ENCODE results near the gene SLC31A2.

The SLC31A2 gene

GRCh38 chr9:113153599-113153998, 2.8 kb downstream of the SLC31A2 start:
- no peak for TF ChIP-seq CTCF (IDR thresholded peaks at IDR 0.05; ENCODE audit: low read depth, low read length)
- no peak overlapping the region for H3K4me3 ChIP-seq (ENCODE audit: low read depth, low read length)
- in situ Hi-C loops (cut with HindIII; ENCODE audit: low sequenced_read_pairs), result no loop called here
- no peak for DNase-seq (ENCODE audit: low read depth, low spot score)

GRCh38 chr9:113154471-113154870, 3.7 kb downstream of the SLC31A2 start:
- in situ Hi-C loops (cut with HindIII; ENCODE audit: low sequenced_read_pairs), result no loop called here
- H3K4me3 ChIP-seq (ENCODE audit: low read depth, low read length), result no peak overlapping the region
- no peak for TF ChIP-seq CTCF (IDR thresholded peaks at IDR 0.05; ENCODE audit: low read depth, low read length)
- DNase-seq (ENCODE audit: low read depth, low spot score), result peak; percentile 66

GRCh38 chr9:113154946-113155345, 4.1 kb downstream of the SLC31A2 start:
- no peak overlapping the region for H3K4me3 ChIP-seq (ENCODE audit: low read depth, low read length)
- no peak for DNase-seq (ENCODE audit: low read depth, low spot score)
- in situ Hi-C loops (cut with HindIII; ENCODE audit: low sequenced_read_pairs), result no loop called here
- no peak for TF ChIP-seq CTCF (IDR thresholded peaks at IDR 0.05; ENCODE audit: low read depth, low read length)

- no peak for TF ChIP-seq CTCF (IDR thresholded peaks at IDR 0.05; ENCODE audit: low read depth, low read length)
- in situ Hi-C loops (cut with HindIII; ENCODE audit: low sequenced_read_pairs), result no loop called here
- DNase-seq (ENCODE audit: low read depth, low spot score), result no peak
- no peak overlapping the region for H3K4me3 ChIP-seq (ENCODE audit: low read depth, low read length)
These were observed 5.2 kb downstream of the SLC31A2 start for GRCh38 chr9:113155911-113156588.

GRCh38 chr9:113156880-113157279, 6.1 kb downstream of the SLC31A2 start:
- in situ Hi-C loops (cut with HindIII; ENCODE audit: low sequenced_read_pairs), result no loop called here
- no peak overlapping the region for H3K4me3 ChIP-seq (ENCODE audit: low read depth, low read length)
- DNase-seq (ENCODE audit: low read depth, low spot score), result no peak
- TF ChIP-seq CTCF (IDR thresholded peaks at IDR 0.05; ENCODE audit: low read depth, low read length), result no peak

- TF ChIP-seq CTCF (IDR thresholded peaks at IDR 0.05; ENCODE audit: low read depth, low read length), result no peak
- H3K4me3 ChIP-seq (ENCODE audit: low read depth, low read length), result no peak overlapping the region
- in situ Hi-C loops (cut with HindIII; ENCODE audit: low sequenced_read_pairs), result no loop called here
- DNase-seq (ENCODE audit: low read depth, low spot score), result no peak
These were observed 7.6 kb downstream of the SLC31A2 start for GRCh38 chr9:113158446-113158845.

All from astrocyte of the spinal cord (primary cell).